ENCODE data around the gene CYB5R2.

GRCh38 chr11:7639643-7640025, 33.7 kb downstream of the CYB5R2 start:
- TF ChIP-seq CTCF (IDR thresholded peaks at IDR 0.05) (no peak), POLR2A (IDR thresholded peaks at IDR 0.05) (no peak)

All from body of pancreas (tissue), 4 donors.